ENCODE results near the gene DNAI1.

The DNAI1 gene

DNA sequence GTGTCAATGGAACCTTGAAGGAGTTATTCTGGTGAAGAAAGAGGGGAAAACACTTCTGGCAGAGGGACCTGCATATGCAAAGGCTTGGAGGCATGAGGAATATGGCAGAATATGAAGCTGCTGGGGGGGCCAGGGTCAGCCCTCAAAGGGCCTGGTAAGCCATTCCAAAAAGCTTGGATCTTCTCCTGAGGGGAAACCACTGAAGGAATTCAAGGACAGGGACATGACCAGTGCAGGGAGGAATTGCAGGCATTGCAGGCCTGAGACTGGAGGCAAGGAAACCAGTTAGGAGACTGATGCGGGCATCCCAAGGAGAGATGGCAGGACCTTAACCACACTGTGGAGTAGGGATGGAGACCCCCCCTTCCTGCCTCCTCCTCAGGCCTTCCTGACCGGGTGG lies 42.8 kb downstream of the DNAI1 start:
- Histone ChIP-seq H3K9me3 (ENCODE audit: low read length) (no peaks in the 10 kb centered on the region), H2AFZ (ENCODE audit: low read length) (no peak overlapping the region), H3K36me3 (ENCODE audit: insufficient read depth, low read length) (no peaks in the 10 kb centered on the region), H3K27ac (ENCODE audit: low read depth, low read length, poor library complexity, severe bottlenecking) (no peak overlapping the region), H3K4me3 (ENCODE audit: low read depth, low read length, poor library complexity, severe bottlenecking) (no peak overlapping the region), H4K20me1 (ENCODE audit: insufficient read depth, low read length) (no peaks in the 10 kb centered on the region), H3K79me2 (ENCODE audit: insufficient read depth, low read length) (no peaks in the 10 kb centered on the region), H3K9me2 (ENCODE audit: low read depth, low read length) (no peaks in the 10 kb centered on the region), H3K9ac (ENCODE audit: low read length) (no peak overlapping the region), H3K27me3 (ENCODE audit: insufficient read depth, low read length) (no peaks in the 10 kb centered on the region), H3K4me2 (ENCODE audit: low read length) (no peak overlapping the region), H3K4me1 (ENCODE audit: insufficient read depth, low read length, severe bottlenecking) (no peaks in the 10 kb centered on the region), H3F3A (ENCODE audit: insufficient read depth, low read length) (no peaks in the 10 kb centered on the region)
- no peak for TF ChIP-seq EZH2 (IDR thresholded peaks at IDR 0.05; ENCODE audit: borderline replicate concordance, low read length)
- TF ChIP-seq, protein P1, sequence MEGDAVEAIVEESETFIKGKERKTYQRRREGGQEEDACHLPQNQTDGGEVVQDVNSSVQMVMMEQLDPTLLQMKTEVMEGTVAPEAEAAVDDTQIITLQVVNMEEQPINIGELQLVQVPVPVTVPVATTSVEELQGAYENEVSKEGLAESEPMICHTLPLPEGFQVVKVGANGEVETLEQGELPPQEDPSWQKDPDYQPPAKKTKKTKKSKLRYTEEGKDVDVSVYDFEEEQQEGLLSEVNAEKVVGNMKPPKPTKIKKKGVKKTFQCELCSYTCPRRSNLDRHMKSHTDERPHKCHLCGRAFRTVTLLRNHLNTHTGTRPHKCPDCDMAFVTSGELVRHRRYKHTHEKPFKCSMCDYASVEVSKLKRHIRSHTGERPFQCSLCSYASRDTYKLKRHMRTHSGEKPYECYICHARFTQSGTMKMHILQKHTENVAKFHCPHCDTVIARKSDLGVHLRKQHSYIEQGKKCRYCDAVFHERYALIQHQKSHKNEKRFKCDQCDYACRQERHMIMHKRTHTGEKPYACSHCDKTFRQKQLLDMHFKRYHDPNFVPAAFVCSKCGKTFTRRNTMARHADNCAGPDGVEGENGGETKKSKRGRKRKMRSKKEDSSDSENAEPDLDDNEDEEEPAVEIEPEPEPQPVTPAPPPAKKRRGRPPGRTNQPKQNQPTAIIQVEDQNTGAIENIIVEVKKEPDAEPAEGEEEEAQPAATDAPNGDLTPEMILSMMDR (IDR thresholded peaks at IDR 0.05; ENCODE audit: low read length): no peak

GRCh38 chr9:34501889-34502425 lies 43.4 kb downstream of the DNAI1 start:
- Histone ChIP-seq H3K27me3 (ENCODE audit: insufficient read depth, low read length) (no peaks in the 10 kb centered on the region), H3K27ac (ENCODE audit: low read depth, low read length, poor library complexity, severe bottlenecking) (no peak overlapping the region), H3K4me1 (ENCODE audit: insufficient read depth, low read length, severe bottlenecking) (no peaks in the 10 kb centered on the region), H3K9me2 (ENCODE audit: low read depth, low read length) (no peaks in the 10 kb centered on the region), H3K36me3 (ENCODE audit: insufficient read depth, low read length) (no peaks in the 10 kb centered on the region), H3K9ac (ENCODE audit: low read length) (no peak overlapping the region), H2AFZ (ENCODE audit: low read length) (no peak overlapping the region), H3K79me2 (ENCODE audit: insufficient read depth, low read length) (no peaks in the 10 kb centered on the region), H3K4me2 (ENCODE audit: low read length) (no peak overlapping the region), H3F3A (ENCODE audit: insufficient read depth, low read length) (no peaks in the 10 kb centered on the region), H3K4me3 (ENCODE audit: low read depth, low read length, poor library complexity, severe bottlenecking) (no peak overlapping the region), H3K9me3 (ENCODE audit: low read length) (no peaks in the 10 kb centered on the region), H4K20me1 (ENCODE audit: insufficient read depth, low read length) (no peaks in the 10 kb centered on the region)
- TF ChIP-seq, protein P1 (IDR thresholded peaks at IDR 0.05; ENCODE audit: low read length): no peak
- TF ChIP-seq EZH2 (IDR thresholded peaks at IDR 0.05; ENCODE audit: borderline replicate concordance, low read length): no peak

GRCh38 chr9:34502471-34502870 lies 43.9 kb downstream of the DNAI1 start:
- no peak overlapping the region for H2AFZ ChIP-seq (ENCODE audit: low read length)
- H3K27ac ChIP-seq (ENCODE audit: low read depth, low read length, poor library complexity, severe bottlenecking): no peak overlapping the region
- no peaks in the 10 kb centered on the region for H3K4me1 ChIP-seq (ENCODE audit: insufficient read depth, low read length, severe bottlenecking)
- no peaks in the 10 kb centered on the region for H3K36me3 ChIP-seq (ENCODE audit: insufficient read depth, low read length)
- no peak overlapping the region for H3K4me3 ChIP-seq (ENCODE audit: low read depth, low read length, poor library complexity, severe bottlenecking)
- no peaks in the 10 kb centered on the region for H3K79me2 ChIP-seq (ENCODE audit: insufficient read depth, low read length)
- TF ChIP-seq, protein P1 (IDR thresholded peaks at IDR 0.05; ENCODE audit: low read length): no peak
- TF ChIP-seq EZH2 (IDR thresholded peaks at IDR 0.05; ENCODE audit: borderline replicate concordance, low read length): no peak
- H4K20me1 ChIP-seq (ENCODE audit: insufficient read depth, low read length): no peaks in the 10 kb centered on the region
- no peak overlapping the region for H3K9ac ChIP-seq (ENCODE audit: low read length)
- no peak overlapping the region for H3K4me2 ChIP-seq (ENCODE audit: low read length)
- H3F3A ChIP-seq (ENCODE audit: insufficient read depth, low read length): no peaks in the 10 kb centered on the region
- H3K27me3 ChIP-seq (ENCODE audit: insufficient read depth, low read length): no peaks in the 10 kb centered on the region
- no peaks in the 10 kb centered on the region for H3K9me3 ChIP-seq (ENCODE audit: low read length)
- no peaks in the 10 kb centered on the region for H3K9me2 ChIP-seq (ENCODE audit: low read depth, low read length)

All from OCI-LY1 (cell line).